ENCODE measurements around the gene SURF1.
"Not testable (repeated sequence)": the region's sequence is repeated elsewhere in the genome, so short reads cannot be mapped to it uniquely, and the experiment has no call there.

The SURF1 gene

DNA sequence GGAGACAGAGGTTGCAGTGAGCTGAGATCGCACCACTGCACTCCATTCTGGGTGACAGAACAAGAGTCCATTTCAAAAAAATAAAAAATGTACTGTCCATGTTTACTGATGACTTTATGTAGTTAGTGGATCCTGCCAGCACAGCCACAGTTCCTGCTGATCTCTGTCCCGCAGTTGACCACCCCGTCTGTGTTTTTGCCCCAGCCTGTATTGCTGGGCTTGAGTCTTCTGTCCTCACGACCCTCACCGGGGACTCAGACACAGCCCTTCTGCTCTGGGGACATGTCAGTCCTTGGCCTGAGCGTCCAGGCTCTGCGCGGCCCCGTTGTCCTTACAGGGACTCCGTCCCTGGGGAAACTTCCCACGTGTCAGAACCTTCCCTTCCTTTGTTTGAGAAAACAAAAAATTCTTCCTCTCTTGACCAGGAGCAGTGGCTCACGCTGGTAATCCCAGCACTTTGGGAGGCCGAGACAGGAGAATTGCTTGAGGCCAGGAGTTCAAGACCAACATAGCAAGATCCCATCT is 34.8 kb downstream of the SURF1 start:
- DNase-seq (ENCODE audit: low spot score) = no peak
- TF ChIP-seq, protein P1, sequence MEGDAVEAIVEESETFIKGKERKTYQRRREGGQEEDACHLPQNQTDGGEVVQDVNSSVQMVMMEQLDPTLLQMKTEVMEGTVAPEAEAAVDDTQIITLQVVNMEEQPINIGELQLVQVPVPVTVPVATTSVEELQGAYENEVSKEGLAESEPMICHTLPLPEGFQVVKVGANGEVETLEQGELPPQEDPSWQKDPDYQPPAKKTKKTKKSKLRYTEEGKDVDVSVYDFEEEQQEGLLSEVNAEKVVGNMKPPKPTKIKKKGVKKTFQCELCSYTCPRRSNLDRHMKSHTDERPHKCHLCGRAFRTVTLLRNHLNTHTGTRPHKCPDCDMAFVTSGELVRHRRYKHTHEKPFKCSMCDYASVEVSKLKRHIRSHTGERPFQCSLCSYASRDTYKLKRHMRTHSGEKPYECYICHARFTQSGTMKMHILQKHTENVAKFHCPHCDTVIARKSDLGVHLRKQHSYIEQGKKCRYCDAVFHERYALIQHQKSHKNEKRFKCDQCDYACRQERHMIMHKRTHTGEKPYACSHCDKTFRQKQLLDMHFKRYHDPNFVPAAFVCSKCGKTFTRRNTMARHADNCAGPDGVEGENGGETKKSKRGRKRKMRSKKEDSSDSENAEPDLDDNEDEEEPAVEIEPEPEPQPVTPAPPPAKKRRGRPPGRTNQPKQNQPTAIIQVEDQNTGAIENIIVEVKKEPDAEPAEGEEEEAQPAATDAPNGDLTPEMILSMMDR (IDR thresholded peaks at IDR 0.05) = no peak
- no peak overlapping the region for H3K4me3 ChIP-seq

DNA sequence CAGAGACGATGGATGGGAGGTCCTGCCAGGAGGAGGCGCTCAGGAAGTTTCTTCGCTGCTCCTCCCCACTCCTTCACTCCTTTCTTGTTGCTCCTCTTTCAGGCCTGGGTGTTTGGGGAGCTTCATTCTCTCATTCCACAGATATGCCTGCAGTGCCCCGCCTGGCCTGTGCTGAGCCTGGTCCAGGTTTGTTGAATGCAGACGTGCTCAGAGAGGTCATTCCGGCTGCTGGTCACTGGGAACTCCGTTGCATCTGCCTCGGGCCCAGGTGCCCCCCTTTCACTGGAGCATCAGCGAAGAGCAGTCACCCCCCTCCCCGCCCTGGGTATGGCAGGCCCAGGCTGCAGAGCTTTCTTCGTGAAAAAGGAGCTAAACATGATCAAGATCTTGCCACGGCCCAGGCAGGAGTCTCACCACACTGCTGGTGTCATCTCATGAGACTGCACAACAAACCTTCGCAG is 35.8 kb downstream of the SURF1 start:
- Histone ChIP-seq H3K4me3 (no peak overlapping the region), H3K27ac (no peak overlapping the region)
- TF ChIP-seq, protein P1 (IDR thresholded peaks at IDR 0.05) = no peak
- no peak for DNase-seq (ENCODE audit: low spot score)

More for the DNA sequence above, 34.8 kb downstream of the SURF1 start:
- H3K27ac ChIP-seq = no peak overlapping the region

DNA sequence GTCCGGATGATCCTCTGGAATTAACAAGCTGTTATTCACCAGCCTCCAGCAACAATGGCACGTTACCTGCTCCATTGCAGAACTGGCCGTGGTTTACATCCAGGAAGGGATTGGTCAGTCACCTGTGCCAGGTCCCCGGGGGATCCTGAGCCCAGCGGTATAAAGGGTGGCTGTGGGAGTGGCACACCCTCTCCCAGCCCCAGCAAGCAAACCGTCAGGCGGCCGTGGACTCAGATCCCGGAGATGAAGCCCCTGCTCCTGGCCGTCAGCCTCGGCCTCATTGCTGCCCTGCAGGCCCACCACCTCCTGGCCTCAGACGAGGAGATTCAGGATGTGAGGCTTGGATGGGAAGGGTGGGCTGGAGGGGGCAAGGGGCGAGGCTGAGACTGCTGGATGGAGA is 38.7 kb downstream of the SURF1 start:
- H3K4me3 ChIP-seq; H3K27ac ChIP-seq; DNase-seq (ENCODE audit: low spot score): not testable (repeated sequence)

DNA sequence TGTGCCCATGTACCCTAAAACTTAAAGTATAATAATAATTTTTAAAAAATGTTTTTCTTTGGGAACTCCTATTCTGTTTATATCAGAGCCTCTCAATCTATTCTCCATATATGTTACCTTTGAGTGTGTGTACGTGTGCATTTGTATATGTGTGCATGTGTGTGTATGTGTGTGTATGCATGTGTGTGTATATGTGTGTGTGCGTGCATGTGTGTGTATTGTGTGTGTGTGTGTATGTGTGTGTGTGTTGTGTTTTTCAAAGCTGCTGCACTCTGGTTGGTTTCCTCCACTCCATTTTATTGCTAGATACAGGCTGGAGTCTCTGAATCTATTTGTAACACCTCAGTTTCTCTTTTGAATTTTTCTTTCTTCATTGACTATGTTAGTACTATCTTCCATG is 40.3 kb downstream of the SURF1 start:
- Histone ChIP-seq H3K4me3 (no peak overlapping the region), H3K27ac (no peak overlapping the region)
- TF ChIP-seq, protein P1 (IDR thresholded peaks at IDR 0.05) = no peak
- no peak for DNase-seq (ENCODE audit: low spot score)

DNA sequence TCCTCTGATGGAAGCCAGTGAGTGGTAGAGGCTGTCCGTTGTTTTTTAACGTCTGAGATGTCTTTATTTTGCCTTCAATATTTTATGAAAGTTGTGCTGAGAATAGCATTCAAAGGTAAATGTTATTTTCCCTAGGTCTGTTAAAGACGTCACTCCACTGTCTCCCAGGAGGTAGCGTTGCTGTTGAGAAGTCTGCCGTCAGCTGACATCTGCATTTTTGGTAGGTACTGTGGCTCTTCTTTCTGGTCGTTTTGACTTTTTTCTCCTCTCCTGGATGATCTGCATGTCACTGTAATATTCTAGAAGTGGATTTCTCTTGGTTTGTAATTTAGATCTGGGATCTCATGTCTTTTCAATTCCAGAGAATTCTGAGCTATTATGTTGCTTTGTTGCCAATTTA is 46.7 kb downstream of the SURF1 start:
- H3K4me3 ChIP-seq = no peak overlapping the region
- no peak for DNase-seq (ENCODE audit: low spot score)
- H3K27ac ChIP-seq = no peak overlapping the region
- TF ChIP-seq, protein P1 (IDR thresholded peaks at IDR 0.05) = no peak

DNA sequence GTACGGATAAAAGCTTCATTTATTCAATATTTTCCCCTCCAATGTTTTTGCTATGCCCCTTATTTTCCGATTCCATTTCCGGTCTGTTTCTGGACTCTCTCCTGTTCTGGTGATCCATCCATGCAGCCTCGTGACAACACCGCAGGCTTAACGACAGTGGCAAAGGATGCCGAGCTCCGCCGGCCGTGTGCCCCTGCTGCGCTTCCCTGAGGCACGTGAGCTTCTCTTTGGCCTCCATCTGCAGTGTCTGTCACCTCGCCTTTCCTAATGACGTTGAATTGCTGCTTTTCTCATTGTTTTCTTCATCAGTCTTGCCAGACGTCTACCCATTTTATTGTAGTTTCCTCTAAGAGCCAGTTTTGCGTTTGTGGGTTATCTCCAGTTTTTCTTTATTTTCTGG is 49.0 kb downstream of the SURF1 start:
- TF ChIP-seq, protein P1 (IDR thresholded peaks at IDR 0.05) = no peak
- DNase-seq (ENCODE audit: low spot score) = no peak
- Histone ChIP-seq H3K4me3 (no peak overlapping the region), H3K27ac (no peak overlapping the region)

DNA sequence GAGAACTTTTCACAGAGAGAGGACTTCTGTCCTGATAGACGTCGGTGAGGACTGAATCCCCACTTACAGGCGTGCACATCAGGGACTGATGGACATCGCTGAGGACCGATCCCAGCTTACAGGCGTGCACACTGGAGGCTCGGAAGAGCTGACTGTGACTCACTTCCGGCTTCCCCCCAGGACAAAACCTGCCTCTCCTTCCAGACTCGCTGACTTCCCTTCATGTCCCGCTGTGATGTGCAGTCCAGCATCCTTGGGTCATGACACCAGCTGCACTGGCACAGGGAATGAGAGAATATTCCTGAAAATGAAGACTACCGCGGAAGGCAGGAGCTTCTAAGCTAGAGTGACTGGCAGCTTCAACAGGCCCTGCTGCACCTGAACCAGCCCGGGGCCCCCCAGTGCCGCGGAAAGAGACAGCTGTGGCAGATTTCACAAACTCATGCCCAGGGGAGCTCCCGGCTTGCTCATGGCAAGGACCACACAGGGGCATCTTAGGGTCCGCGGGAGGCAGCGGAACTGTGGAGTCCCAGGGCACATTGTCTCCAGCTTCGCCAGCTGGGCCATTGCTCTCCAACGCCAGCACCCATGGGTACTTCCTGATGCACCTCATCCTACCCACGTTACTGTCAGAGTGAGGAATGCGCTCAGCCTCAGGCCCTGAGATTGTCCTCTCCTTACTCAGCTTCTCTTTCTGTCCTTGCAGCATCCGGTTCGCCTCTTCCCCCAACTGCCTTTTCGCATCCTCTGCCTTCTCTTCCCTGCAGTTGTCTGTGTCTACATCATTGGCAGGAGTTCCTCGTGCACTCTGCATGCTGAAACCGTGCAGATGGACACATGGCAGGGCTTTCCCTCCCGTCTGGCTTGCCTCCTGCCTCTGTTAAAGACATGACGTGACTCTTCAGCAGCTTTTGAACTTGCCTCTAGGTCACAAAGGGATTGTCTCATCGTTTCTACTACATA is 49.8 kb downstream of the SURF1 start:
- no peak for DNase-seq (ENCODE audit: low spot score)
- TF ChIP-seq, protein P1 (IDR thresholded peaks at IDR 0.05) = no peak
- no peak overlapping the region for H3K4me3 ChIP-seq
- no peak overlapping the region for H3K27ac ChIP-seq

All from coronary artery (tissue), 2 donors.